WTC11 (cell line): ENCODE measurements around the gene INO80E.

Source experiments
- FOXJ3 ChIP-seq: sonication (generic); formaldehyde crosslinking; IDR thresholded peaks from 2 replicates; pipeline ENCODE4 v1.9.0; 2021; ENCODE audit warnings: missing genetic modification reagents, mild to moderate bottlenecking, borderline replicate concordance
- TF ChIP-seq, protein P1 (sequence below): fragments of 200-600 bp; IDR thresholded peaks from 2 replicates; pipeline ENCODE4 v1.8.0; 2022; ENCODE audit warnings: antibody characterized with exemption
- TF ChIP-seq, protein P2 (sequence below): sonication (generic); formaldehyde crosslinking; IDR thresholded peaks from 2 replicates; pipeline ENCODE4 v1.8.1; 2022; ENCODE audit warnings: low read depth, mild to moderate bottlenecking, moderate library complexity, missing genetic modification reagents, borderline replicate concordance
- TF ChIP-seq, protein P3 (sequence below): sonication (generic); formaldehyde crosslinking; IDR thresholded peaks from 2 replicates; pipeline ENCODE4 v1.8.1; 2023; ENCODE audit warnings: mild to moderate bottlenecking, missing genetic modification reagents, borderline replicate concordance
- TF ChIP-seq, protein P4 (sequence below): sonication (generic); formaldehyde crosslinking; IDR thresholded peaks from 2 replicates; pipeline ENCODE4 v1.8.0; 2022; ENCODE audit warnings: mild to moderate bottlenecking, missing genetic modification reagents

DNA sequence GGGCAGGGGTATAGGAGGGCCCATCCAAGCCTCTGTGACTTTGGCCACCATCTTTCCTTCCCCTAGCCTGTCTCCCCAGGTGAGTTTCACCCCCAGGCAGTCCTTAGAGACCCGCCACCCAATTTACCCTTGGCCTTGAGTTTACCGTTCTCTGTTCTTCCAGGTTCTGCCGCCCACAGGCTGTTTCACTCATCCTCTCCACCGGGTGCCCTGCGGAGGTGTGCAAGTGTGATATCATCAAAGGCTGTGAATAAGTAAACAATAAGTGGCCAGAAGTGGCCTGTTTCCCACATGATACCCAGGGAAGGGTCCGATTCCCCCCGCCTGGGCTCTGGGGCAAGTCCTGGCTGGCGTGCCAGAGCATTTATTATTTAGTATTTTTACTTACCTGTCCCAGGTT is 50.1 kb downstream of the INO80E start:
- TF ChIP-seq, protein P1, sequence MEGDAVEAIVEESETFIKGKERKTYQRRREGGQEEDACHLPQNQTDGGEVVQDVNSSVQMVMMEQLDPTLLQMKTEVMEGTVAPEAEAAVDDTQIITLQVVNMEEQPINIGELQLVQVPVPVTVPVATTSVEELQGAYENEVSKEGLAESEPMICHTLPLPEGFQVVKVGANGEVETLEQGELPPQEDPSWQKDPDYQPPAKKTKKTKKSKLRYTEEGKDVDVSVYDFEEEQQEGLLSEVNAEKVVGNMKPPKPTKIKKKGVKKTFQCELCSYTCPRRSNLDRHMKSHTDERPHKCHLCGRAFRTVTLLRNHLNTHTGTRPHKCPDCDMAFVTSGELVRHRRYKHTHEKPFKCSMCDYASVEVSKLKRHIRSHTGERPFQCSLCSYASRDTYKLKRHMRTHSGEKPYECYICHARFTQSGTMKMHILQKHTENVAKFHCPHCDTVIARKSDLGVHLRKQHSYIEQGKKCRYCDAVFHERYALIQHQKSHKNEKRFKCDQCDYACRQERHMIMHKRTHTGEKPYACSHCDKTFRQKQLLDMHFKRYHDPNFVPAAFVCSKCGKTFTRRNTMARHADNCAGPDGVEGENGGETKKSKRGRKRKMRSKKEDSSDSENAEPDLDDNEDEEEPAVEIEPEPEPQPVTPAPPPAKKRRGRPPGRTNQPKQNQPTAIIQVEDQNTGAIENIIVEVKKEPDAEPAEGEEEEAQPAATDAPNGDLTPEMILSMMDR: no peak
- TF ChIP-seq, protein P2, sequence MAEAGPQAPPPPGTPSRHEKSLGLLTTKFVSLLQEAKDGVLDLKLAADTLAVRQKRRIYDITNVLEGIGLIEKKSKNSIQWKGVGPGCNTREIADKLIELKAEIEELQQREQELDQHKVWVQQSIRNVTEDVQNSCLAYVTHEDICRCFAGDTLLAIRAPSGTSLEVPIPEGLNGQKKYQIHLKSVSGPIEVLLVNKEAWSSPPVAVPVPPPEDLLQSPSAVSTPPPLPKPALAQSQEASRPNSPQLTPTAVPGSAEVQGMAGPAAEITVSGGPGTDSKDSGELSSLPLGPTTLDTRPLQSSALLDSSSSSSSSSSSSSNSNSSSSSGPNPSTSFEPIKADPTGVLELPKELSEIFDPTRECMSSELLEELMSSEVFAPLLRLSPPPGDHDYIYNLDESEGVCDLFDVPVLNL: no peak
- no peak for TF ChIP-seq FOXJ3 (CRISPR knock-in tag)
- TF ChIP-seq, protein P3, sequence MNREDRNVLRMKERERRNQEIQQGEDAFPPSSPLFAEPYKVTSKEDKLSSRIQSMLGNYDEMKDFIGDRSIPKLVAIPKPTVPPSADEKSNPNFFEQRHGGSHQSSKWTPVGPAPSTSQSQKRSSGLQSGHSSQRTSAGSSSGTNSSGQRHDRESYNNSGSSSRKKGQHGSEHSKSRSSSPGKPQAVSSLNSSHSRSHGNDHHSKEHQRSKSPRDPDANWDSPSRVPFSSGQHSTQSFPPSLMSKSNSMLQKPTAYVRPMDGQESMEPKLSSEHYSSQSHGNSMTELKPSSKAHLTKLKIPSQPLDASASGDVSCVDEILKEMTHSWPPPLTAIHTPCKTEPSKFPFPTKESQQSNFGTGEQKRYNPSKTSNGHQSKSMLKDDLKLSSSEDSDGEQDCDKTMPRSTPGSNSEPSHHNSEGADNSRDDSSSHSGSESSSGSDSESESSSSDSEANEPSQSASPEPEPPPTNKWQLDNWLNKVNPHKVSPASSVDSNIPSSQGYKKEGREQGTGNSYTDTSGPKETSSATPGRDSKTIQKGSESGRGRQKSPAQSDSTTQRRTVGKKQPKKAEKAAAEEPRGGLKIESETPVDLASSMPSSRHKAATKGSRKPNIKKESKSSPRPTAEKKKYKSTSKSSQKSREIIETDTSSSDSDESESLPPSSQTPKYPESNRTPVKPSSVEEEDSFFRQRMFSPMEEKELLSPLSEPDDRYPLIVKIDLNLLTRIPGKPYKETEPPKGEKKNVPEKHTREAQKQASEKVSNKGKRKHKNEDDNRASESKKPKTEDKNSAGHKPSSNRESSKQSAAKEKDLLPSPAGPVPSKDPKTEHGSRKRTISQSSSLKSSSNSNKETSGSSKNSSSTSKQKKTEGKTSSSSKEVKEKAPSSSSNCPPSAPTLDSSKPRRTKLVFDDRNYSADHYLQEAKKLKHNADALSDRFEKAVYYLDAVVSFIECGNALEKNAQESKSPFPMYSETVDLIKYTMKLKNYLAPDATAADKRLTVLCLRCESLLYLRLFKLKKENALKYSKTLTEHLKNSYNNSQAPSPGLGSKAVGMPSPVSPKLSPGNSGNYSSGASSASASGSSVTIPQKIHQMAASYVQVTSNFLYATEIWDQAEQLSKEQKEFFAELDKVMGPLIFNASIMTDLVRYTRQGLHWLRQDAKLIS: no peak
- TF ChIP-seq, protein P4, sequence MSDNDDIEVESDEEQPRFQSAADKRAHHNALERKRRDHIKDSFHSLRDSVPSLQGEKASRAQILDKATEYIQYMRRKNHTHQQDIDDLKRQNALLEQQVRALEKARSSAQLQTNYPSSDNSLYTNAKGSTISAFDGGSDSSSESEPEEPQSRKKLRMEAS (CRISPR knock-in tag): no peak
